Stimulated activated CD4-positive, alpha-beta T cell treated with anti-CD3 and anti-CD28 coated beads, Interleukin-4, amount 100 ng/mL, for 24 hours (primary cell): ENCODE measurements around the gene HPS4.
"Not testable (repeated sequence)": the region's sequence is repeated elsewhere in the genome, so short reads cannot be mapped to it uniquely, and the experiment has no call there.

ENCODE experiments used
- DNase-seq: peaks from one replicate; pipeline ENCODE4 v3.0.0-alpha.2; 2020

Gene HPS4

DNA sequence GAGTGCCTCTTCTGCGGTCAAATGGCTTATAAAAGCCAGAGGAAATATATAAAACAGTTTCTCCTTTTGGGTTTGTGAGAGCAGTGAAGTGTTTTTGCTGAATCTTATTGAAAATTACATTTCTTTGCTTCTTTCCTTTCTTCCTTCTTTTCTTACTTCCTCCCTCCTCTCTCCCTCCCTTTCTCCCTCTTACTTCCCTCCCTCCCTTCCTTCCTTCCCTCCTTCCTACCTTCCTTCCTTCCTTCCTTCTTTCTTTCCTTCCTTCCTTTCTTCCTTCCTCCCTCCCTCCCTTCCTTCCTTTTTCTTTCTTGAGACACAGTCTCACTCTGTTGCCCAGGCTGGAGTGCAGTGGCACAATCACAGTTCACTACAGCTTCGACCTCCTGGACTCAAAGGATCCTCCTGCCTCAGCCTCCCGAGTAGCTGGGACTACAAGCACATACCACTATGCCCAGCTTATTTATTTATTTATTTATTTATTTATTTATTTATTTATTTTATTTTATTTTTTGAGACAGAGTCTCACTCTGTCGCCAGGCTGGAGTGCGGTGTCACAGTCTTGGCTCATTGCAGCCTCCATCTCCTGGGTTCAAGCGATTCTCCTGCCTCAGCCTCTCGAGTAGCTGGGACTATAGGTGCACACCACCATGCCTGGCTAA is 74.9 kb downstream of the HPS4 start:
- DNase-seq, result not testable (repeated sequence)

DNA sequence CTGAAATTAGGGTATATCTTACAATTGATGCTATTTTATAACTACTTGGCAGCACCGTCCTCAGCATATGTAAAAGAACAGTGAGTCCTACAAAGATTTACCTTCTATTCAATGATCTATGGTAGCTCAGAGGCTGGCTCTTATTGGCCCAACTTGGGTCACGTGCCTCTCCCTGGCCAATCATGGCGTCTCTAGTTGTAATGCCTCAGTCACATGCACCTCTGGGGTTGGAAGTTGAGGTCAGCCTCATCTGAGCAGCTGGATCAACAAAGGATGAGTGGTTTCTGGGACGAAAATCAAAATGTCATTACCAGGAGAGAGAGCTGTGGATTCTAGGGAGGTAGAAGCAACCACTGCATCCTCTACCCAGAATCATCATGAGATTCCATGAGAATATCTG is 77.5 kb downstream of the HPS4 start:
- no peak for DNase-seq

DNA sequence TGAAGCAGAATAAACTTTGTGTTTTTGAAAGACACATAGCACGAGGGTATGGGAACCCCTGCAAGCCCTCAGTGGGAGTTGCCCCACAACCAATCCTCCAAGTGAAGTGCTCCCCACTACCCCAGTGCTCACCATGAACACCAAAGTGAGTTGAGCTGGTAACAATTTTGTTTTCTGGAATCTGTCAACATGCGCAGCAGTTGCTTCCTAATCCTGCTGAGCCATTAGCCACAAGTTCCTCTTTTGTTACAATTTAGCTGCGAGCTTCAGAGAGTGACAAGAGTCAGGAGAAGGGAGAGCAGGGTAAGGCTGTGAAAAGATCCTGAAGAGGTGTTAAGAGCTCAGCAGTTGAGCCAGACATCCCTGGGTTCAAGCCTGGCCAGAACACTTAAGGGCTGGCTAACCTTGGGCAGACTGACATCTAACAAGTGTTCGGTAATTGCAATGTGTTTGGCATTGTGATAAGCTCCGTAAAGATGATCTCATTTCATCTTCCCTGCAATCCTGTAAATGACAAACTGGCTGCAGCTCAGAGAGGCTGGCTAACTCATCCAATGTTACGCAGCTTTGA is 78.6 kb downstream of the HPS4 start:
- DNase-seq, result no peak

DNA sequence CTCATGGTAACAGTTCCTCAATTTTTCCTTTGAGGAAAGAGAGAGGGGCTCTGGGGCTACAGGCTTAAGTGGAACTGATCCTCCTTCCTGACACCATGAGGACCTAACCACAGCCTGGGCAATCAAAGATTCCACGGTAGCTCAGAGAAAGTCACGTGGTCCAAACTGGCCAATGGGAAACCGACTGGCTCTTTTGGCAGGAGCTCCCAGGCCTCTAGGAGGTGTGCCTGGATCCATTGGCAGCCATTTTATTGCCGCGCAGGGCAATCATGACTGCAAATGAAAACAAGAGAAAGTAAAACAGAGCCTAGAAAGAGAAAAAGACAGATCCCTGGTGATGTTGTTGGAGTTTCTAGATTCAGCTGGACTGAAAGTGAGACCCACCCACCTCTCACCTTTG is 81.9 kb downstream of the HPS4 start:
- no peak for DNase-seq
